ENCODE measurements around the gene DNAJC11.

GRCh38 chr1:6614929-6615785, 86.5 kb downstream of the DNAJC11 start:
- no peak for TF ChIP-seq EZH2 (IDR thresholded peaks at IDR 0.05; ENCODE audit: borderline replicate concordance, low read depth, low read length, poor library complexity, severe bottlenecking)
- TF ChIP-seq CTCF (conservative IDR thresholded peaks at IDR 0.05; ENCODE audit: low read depth, low read length) = no peak

Measured in A673 (cell line).